H9 (cell line): Measurements from ENCODE around the gene CFAP73. TPM values are rescaled to one million over a fixed set of nuclear protein-coding genes. Genes with fewer than 3 reads are reported as not detected.

Experiments
- DNase-seq: peaks from one replicate; pipeline ENCODE4 v3.0.0-alpha.2; 2017
- H2AFZ ChIP-seq: one replicate; pipeline ENCODE4 v1.6.1; 2013; ENCODE audit warnings: mild to moderate bottlenecking, low read length, control low read depth, moderate library complexity
- H2AK5ac ChIP-seq: 2 replicates; pipeline ENCODE4 v1.6.1; 2013; ENCODE audit warnings: low read length, control low read depth, mixed read lengths; ENCODE audit not compliant: insufficient read length
- H2BK120ac ChIP-seq: one replicate; pipeline ENCODE4 v1.6.1; 2013; ENCODE audit warnings: low read depth, mild to moderate bottlenecking, low read length, control low read depth, inconsistent platforms; ENCODE audit not compliant: poor library complexity, severe bottlenecking
- H2BK12ac ChIP-seq: 2 replicates; pipeline ENCODE4 v1.6.1; 2013; ENCODE audit warnings: low read length, control low read depth, mixed read lengths, low read depth; ENCODE audit not compliant: insufficient read length
- H2BK15ac ChIP-seq: 2 replicates; pipeline ENCODE4 v1.6.1; 2013; ENCODE audit warnings: low read depth, low read length, control low read depth
- H2BK20ac ChIP-seq: one replicate; pipeline ENCODE4 v1.6.1; 2013; ENCODE audit warnings: low read depth, mild to moderate bottlenecking, low read length, control low read depth, inconsistent platforms; ENCODE audit not compliant: poor library complexity, severe bottlenecking
- H2BK5ac ChIP-seq: 2 replicates; pipeline ENCODE4 v1.6.1; 2013; ENCODE audit warnings: low read length, control low read depth, mixed read lengths; ENCODE audit not compliant: insufficient read length
- H3K14ac ChIP-seq: 2 replicates; pipeline ENCODE4 v1.6.1; 2013; ENCODE audit warnings: low read length, control low read depth; ENCODE audit not compliant: insufficient read depth
- H3K18ac ChIP-seq: 2 replicates; pipeline ENCODE4 v1.6.1; 2013; ENCODE audit warnings: low read depth, mild to moderate bottlenecking, mixed read lengths, low read length, control low read depth; ENCODE audit not compliant: insufficient read length
- H3K23ac ChIP-seq: 2 replicates; pipeline ENCODE4 v1.6.1; 2013; ENCODE audit warnings: low read length, control low read depth, mixed read lengths, low read depth; ENCODE audit not compliant: insufficient read length
- H3K23me2 ChIP-seq: 2 replicates; pipeline ENCODE4 v1.6.1; 2013; ENCODE audit warnings: low read depth, mild to moderate bottlenecking, mixed read lengths, low read length, control low read depth; ENCODE audit not compliant: insufficient read length, poor library complexity, severe bottlenecking
- H3K27ac ChIP-seq: 2 replicates; pipeline ENCODE4 v1.5.1; 2013; ENCODE audit warnings: low read length, control low read depth, mixed read lengths, low read depth; ENCODE audit not compliant: insufficient read length
- H3K27me3 ChIP-seq: 2 replicates; pipeline ENCODE4 v1.6.1; 2013; ENCODE audit warnings: low read length, control low read depth, inconsistent platforms; ENCODE audit not compliant: insufficient read depth
- H3K4ac ChIP-seq: 2 replicates; pipeline ENCODE4 v1.6.1; 2013; ENCODE audit warnings: low read depth, mild to moderate bottlenecking, control low read depth, inconsistent platforms, low read length, moderate library complexity
- H3K4me1 ChIP-seq: 2 replicates; pipeline ENCODE4 v1.6.1; 2013; ENCODE audit warnings: low read length, control low read depth, inconsistent platforms; ENCODE audit not compliant: insufficient read depth
- H3K4me2 ChIP-seq: 2 replicates; pipeline ENCODE4 v1.6.1; 2013; ENCODE audit warnings: low read length, control low read depth, mixed read lengths; ENCODE audit not compliant: insufficient read length, insufficient read depth
- H3K56ac ChIP-seq: 2 replicates; pipeline ENCODE4 v1.6.1; 2013; ENCODE audit warnings: low read depth, mild to moderate bottlenecking, mixed read lengths, low read length, control low read depth; ENCODE audit not compliant: insufficient read length
- H3K79me1 ChIP-seq: 2 replicates; pipeline ENCODE4 v1.6.1; 2013; ENCODE audit warnings: low read depth, mild to moderate bottlenecking, moderate library complexity, low read length, control low read depth, inconsistent platforms; ENCODE audit not compliant: insufficient read depth, poor library complexity, severe bottlenecking
- H3K79me2 ChIP-seq: 2 replicates; pipeline ENCODE4 v1.6.1; 2013; ENCODE audit warnings: low read length, control low read depth, inconsistent platforms; ENCODE audit not compliant: insufficient read depth
- H3K9ac ChIP-seq: 2 replicates; pipeline ENCODE4 v1.6.1; 2013; ENCODE audit warnings: low read length, control low read depth, mixed read lengths; ENCODE audit not compliant: insufficient read length; ENCODE audit errors: extremely low read depth
- H3K9me3 ChIP-seq: one replicate; pipeline ENCODE4 v1.6.1; 2013; ENCODE audit warnings: low read depth, low read length, inconsistent platforms; ENCODE audit not compliant: control insufficient read depth
- H3T11ph ChIP-seq: one replicate; pipeline ENCODE4 v1.6.1; 2013; ENCODE audit warnings: mild to moderate bottlenecking, low read length, control low read depth, inconsistent platforms
- H4K20me1 ChIP-seq: one replicate; pipeline ENCODE4 v1.6.1; 2013; ENCODE audit not compliant: control insufficient read depth, insufficient read length, insufficient read depth
- H4K5ac ChIP-seq: 2 replicates; pipeline ENCODE4 v1.6.1; 2013; ENCODE audit warnings: low read depth, mild to moderate bottlenecking, mixed read lengths, low read length, control low read depth; ENCODE audit not compliant: insufficient read length
- H4K8ac ChIP-seq: replicated peaks from 2 replicates; pipeline ENCODE4 v1.6.1; 2013; ENCODE audit warnings: low read length, control low read depth, mixed read lengths, low read depth; ENCODE audit not compliant: insufficient read length
- H4K91ac ChIP-seq: 2 replicates; pipeline ENCODE4 v1.6.1; 2013; ENCODE audit warnings: low read depth, mild to moderate bottlenecking, moderate library complexity, mixed read lengths, low read length, control low read depth; ENCODE audit not compliant: insufficient read length
- H3K27ac Mint-ChIP-seq, 3 experiments: 2 replicates in 2 of 3; 3 replicates in 1 of 3; pipeline ENCODE4 v1.8.0; 2020 to 2021; ENCODE audit warnings: mixed read lengths in 3 of 3, mild to moderate bottlenecking in 1 of 3, moderate library complexity in 1 of 3
- H3K27me3 Mint-ChIP-seq: 2 replicates; pipeline ENCODE4 v1.8.0; 2021; ENCODE audit warnings: low read depth, mild to moderate bottlenecking, moderate library complexity, mixed read lengths
- H3K36me3 Mint-ChIP-seq, 3 experiments: 2 replicates in 2 of 3; 3 replicates in 1 of 3; pipeline ENCODE4 v1.8.0; 2020 to 2021; ENCODE audit warnings: low read depth in 3 of 3, mixed read lengths in 3 of 3; ENCODE audit not compliant: insufficient read depth in 1 of 3
- H3K4me1 Mint-ChIP-seq, 2 experiments: 2 replicates each; pipeline ENCODE4 v1.8.0; 2020; ENCODE audit warnings: mixed read lengths in 2 of 2
- H3K4me3 Mint-ChIP-seq, 2 experiments: 2 replicates in 1 of 2; 3 replicates in 1 of 2; pipeline ENCODE4 v1.8.0; 2020 to 2021; ENCODE audit warnings: mild to moderate bottlenecking in 2 of 2, mixed read lengths in 2 of 2, moderate library complexity in 1 of 2
- H3K9me3 Mint-ChIP-seq, 2 experiments: 2 replicates in 1 of 2; 3 replicates in 1 of 2; pipeline ENCODE4 v1.8.0; 2020; ENCODE audit warnings: mild to moderate bottlenecking in 2 of 2, mixed read lengths in 2 of 2, moderate library complexity in 1 of 2
- WGBS: extraction: QIAGEN DNeasy Blood & Tissue Kit; methylation state at CpG from one replicate; pipeline ENCODE4 v1.1.7; 2013; ENCODE audit warnings: missing lambda C conversion rate, low lambda C conversion rate, mixed read lengths; ENCODE audit not compliant: insufficient read length; ENCODE audit errors: extremely low coverage; 5-methylcytosine and 5-hydroxymethylcytosine counted together
- total RNA-seq: library from RNA; stranded (reverse); gene quantifications from 2 replicates; pipeline ENCODE4 v1.2.1, GENCODE V29; 2021
- TF ChIP-seq, protein P1 (sequence below): fragments of 200-600 bp; sonication (generic); conservative IDR thresholded peaks from 3 replicates; pipeline ENCODE4 v1.8.0; 2021; ENCODE audit warnings: antibody characterized with exemption, mild to moderate bottlenecking

The CFAP73 gene
- total RNA-seq, 1 experiment from 2014 or later = not detected

DNA sequence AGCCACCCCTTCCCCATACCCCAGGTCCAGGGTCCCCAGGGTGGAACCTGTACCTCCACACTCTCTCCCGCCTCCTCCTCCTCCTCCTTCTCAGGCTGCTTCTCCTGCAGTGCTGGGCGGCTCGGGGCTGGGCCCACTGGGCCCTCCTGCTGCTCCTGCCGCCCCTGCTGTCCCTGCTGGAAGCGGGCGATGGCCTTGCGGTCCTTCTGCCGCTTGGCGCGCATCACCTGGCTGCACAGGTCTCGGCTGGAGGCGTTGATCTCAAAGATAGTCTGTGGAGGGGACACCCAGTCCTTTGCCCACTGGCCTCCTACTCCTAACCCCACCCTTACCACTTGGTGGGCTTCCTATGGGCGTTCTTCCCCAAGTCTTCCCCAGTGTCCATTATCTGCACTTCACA is 14.5 kb downstream of the CFAP73 start:
- H3K4me1 Mint-ChIP-seq = peaks cover 11 to 25% of the 10 kb centered on the region in 2 experiments
- Histone ChIP-seq H3T11ph (no peak overlapping the region), H3K9ac (no peak overlapping the region), H2BK120ac (no peak overlapping the region), H3K27ac (no peak overlapping the region), H3K79me2 (no peaks in the 10 kb centered on the region), H3K4me1 (no peaks in the 10 kb centered on the region), H4K91ac (no peak overlapping the region), H3K4ac (no peak overlapping the region), H2BK12ac (no peak overlapping the region), H3K23ac (no peak overlapping the region), H2AK5ac (no peak overlapping the region), H2AFZ (no peak overlapping the region), H3K23me2 (peaks cover 3% of the 10 kb centered on the region), H4K20me1 (no peaks in the 10 kb centered on the region), H4K5ac (no peak overlapping the region), H3K18ac (no peak overlapping the region), H2BK5ac (no peak overlapping the region), H2BK20ac (no peak overlapping the region), H3K14ac (no peak overlapping the region), H3K9me3 (no peaks in the 10 kb centered on the region), H3K56ac (no peak overlapping the region), H4K8ac (no peak overlapping the region), H3K4me2 (no peak overlapping the region), H3K79me1 (no peaks in the 10 kb centered on the region), H2BK15ac (no peak overlapping the region), H3K27me3 (no peaks in the 10 kb centered on the region)
- no CpG with 5 or more reads among the region's 13 CpGs for WGBS
- H3K27me3 Mint-ChIP-seq = no peaks in the 10 kb centered on the region; the same call in 1 of the 2 replicates
- H3K4me3 Mint-ChIP-seq = no peak overlapping the region
- H3K27ac Mint-ChIP-seq = no peak overlapping the region
- H3K9me3 Mint-ChIP-seq = no peaks in the 10 kb centered on the region
- TF ChIP-seq, protein P1, sequence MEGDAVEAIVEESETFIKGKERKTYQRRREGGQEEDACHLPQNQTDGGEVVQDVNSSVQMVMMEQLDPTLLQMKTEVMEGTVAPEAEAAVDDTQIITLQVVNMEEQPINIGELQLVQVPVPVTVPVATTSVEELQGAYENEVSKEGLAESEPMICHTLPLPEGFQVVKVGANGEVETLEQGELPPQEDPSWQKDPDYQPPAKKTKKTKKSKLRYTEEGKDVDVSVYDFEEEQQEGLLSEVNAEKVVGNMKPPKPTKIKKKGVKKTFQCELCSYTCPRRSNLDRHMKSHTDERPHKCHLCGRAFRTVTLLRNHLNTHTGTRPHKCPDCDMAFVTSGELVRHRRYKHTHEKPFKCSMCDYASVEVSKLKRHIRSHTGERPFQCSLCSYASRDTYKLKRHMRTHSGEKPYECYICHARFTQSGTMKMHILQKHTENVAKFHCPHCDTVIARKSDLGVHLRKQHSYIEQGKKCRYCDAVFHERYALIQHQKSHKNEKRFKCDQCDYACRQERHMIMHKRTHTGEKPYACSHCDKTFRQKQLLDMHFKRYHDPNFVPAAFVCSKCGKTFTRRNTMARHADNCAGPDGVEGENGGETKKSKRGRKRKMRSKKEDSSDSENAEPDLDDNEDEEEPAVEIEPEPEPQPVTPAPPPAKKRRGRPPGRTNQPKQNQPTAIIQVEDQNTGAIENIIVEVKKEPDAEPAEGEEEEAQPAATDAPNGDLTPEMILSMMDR = no peak
- DNase-seq = no peak
- H3K36me3 Mint-ChIP-seq = peaks cover 16 to 69% (median 65%) of the 10 kb centered on the region in 3 experiments
